HG02588 (cell line): ENCODE results near the gene C1orf167.

Experiments used
- ATAC-seq: cut with Tn5 transposase; IDR thresholded peaks from one replicate; pipeline ENCODE4 v1.9.1; 2021; ENCODE audit warnings: mild to moderate bottlenecking, moderate library complexity; ENCODE audit not compliant: unreplicated experiment

The C1orf167 gene

GRCh38 chr1:11761988-11762406 is at the start of gene C1orf167:
C1orf167 (plus strand) TSS chr1:11762193; CDS start chr1:11764401, 2,208 bp downstream.
- ATAC-seq, result no peak

- ATAC-seq, result no peak
Observed at GRCh38 chr1:11712285-11712684, 49.7 kb upstream of the C1orf167 start.

- no peak for ATAC-seq
Observed at GRCh38 chr1:11713095-11713494, 48.9 kb upstream of the C1orf167 start.

GRCh38 chr1:11714831-11715575 is 47.0 kb upstream of the C1orf167 start:
- no peak for ATAC-seq

GRCh38 chr1:11719313-11720032 is 42.5 kb upstream of the C1orf167 start:
- peak; percentile 58 for ATAC-seq

GRCh38 chr1:11720033-11720376 is 42.0 kb upstream of the C1orf167 start:
- no peak for ATAC-seq

- no peak for ATAC-seq
Observed at GRCh38 chr1:11720525-11720924, 41.5 kb upstream of the C1orf167 start.

- ATAC-seq, result no peak
Observed at GRCh38 chr1:11721311-11721710, 40.7 kb upstream of the C1orf167 start.

GRCh38 chr1:11722538-11722937 is 39.5 kb upstream of the C1orf167 start:
- no peak for ATAC-seq

GRCh38 chr1:11725616-11726015 is 36.4 kb upstream of the C1orf167 start:
- ATAC-seq, result no peak

GRCh38 chr1:11727119-11727518 is 34.9 kb upstream of the C1orf167 start:
- no peak for ATAC-seq

GRCh38 chr1:11728126-11728806 is 33.7 kb upstream of the C1orf167 start:
- no peak for ATAC-seq

GRCh38 chr1:11729155-11729497 is 32.9 kb upstream of the C1orf167 start:
- no peak for ATAC-seq

- no peak for ATAC-seq
Observed at GRCh38 chr1:11729498-11730428, 32.2 kb upstream of the C1orf167 start.

GRCh38 chr1:11730429-11730891 is 31.5 kb upstream of the C1orf167 start:
- ATAC-seq, result no peak

GRCh38 chr1:11731691-11732283 is 30.2 kb upstream of the C1orf167 start:
- no peak for ATAC-seq

- no peak for ATAC-seq
Observed at GRCh38 chr1:11733306-11733705, 28.7 kb upstream of the C1orf167 start.

- ATAC-seq, result no peak
Observed at GRCh38 chr1:11735531-11735853, 26.5 kb upstream of the C1orf167 start.

- peak; percentile 50 for ATAC-seq
Observed at GRCh38 chr1:11735854-11736745, 25.9 kb upstream of the C1orf167 start, which contains the start of gene AGTRAP. AGTRAP (plus strand) TSS chr1:11736136; CDS start chr1:11736209, 73 bp downstream.
